Type B pancreatic cell (in vitro differentiated cells): Measurements from ENCODE around the gene LRIG1. TPM values are rescaled to one million over a fixed set of nuclear protein-coding genes. Genes with fewer than 3 reads are reported as not detected.

ENCODE experiments used
- DNase-seq: peaks from one replicate; pipeline ENCODE4 v3.0.0; 2021; ENCODE audit warnings: mixed read lengths; ENCODE audit not compliant: unreplicated experiment; ENCODE audit errors: extremely low spot score
- H3K27ac Mint-ChIP-seq: 2 replicates; pipeline ENCODE4 v1.8.0; 2021; ENCODE audit warnings: mild to moderate bottlenecking, mixed read lengths
- H3K27me3 Mint-ChIP-seq: 2 replicates; pipeline ENCODE4 v1.8.0; 2021; ENCODE audit warnings: mixed read lengths
- H3K36me3 Mint-ChIP-seq: 2 replicates; pipeline ENCODE4 v1.8.0; 2021; ENCODE audit warnings: mixed read lengths
- H3K4me1 Mint-ChIP-seq: one replicate; pipeline ENCODE4 v1.8.0; 2021; ENCODE audit warnings: mixed read lengths; ENCODE audit not compliant: unreplicated experiment
- H3K4me3 Mint-ChIP-seq: 2 replicates; pipeline ENCODE4 v1.8.0; 2021; ENCODE audit warnings: mild to moderate bottlenecking, mixed read lengths
- H3K9me3 Mint-ChIP-seq: 2 replicates; pipeline ENCODE4 v1.8.0; 2021; ENCODE audit warnings: mixed read lengths
- total RNA-seq: library from RNA; stranded (reverse); gene quantifications from 2 replicates; pipeline ENCODE4 v1.2.1, GENCODE V29; 2021; ENCODE audit warnings: low replicate concordance
- TF ChIP-seq, protein P1 (sequence below): fragments of 200-600 bp; sonication (generic); conservative IDR thresholded peaks from 2 replicates; pipeline ENCODE4 v1.5.0; 2021; ENCODE audit warnings: antibody characterized with exemption, mild to moderate bottlenecking

The LRIG1 gene
- total RNA-seq, 1 donor from 2014 or later: 28.9 TPM

DNA sequence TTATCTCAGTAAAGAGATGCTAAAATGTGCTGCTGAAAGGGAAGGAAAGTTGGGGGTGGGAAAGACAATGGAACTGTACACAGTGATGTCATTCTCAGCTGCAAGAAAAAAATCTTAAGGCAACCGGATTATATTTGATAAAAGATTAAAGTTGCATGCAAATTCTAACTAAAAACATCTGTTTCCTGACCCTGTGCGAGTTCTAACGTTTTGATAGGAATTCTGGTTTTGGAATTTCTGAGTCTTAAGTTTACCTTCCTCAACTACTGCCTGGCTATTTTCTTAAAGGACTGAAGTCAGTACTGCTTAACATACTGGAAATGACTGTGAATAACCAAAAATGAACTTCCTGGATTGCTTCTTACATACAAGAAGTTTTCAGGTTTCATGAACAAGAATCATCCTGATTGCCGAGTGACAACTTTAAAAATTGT, 164.5 kb downstream of the LRIG1 start:
- H3K36me3 Mint-ChIP-seq: no peaks in the 10 kb centered on the region
- no peak overlapping the region for H3K27ac Mint-ChIP-seq
- no peak overlapping the region for H3K4me3 Mint-ChIP-seq
- TF ChIP-seq, protein P1, sequence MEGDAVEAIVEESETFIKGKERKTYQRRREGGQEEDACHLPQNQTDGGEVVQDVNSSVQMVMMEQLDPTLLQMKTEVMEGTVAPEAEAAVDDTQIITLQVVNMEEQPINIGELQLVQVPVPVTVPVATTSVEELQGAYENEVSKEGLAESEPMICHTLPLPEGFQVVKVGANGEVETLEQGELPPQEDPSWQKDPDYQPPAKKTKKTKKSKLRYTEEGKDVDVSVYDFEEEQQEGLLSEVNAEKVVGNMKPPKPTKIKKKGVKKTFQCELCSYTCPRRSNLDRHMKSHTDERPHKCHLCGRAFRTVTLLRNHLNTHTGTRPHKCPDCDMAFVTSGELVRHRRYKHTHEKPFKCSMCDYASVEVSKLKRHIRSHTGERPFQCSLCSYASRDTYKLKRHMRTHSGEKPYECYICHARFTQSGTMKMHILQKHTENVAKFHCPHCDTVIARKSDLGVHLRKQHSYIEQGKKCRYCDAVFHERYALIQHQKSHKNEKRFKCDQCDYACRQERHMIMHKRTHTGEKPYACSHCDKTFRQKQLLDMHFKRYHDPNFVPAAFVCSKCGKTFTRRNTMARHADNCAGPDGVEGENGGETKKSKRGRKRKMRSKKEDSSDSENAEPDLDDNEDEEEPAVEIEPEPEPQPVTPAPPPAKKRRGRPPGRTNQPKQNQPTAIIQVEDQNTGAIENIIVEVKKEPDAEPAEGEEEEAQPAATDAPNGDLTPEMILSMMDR: no peak
- peaks cover 10% of the 10 kb centered on the region for H3K9me3 Mint-ChIP-seq
- peaks cover 11% of the 10 kb centered on the region for H3K4me1 Mint-ChIP-seq
- no peaks in the 10 kb centered on the region for H3K27me3 Mint-ChIP-seq
- DNase-seq: no peak

DNA sequence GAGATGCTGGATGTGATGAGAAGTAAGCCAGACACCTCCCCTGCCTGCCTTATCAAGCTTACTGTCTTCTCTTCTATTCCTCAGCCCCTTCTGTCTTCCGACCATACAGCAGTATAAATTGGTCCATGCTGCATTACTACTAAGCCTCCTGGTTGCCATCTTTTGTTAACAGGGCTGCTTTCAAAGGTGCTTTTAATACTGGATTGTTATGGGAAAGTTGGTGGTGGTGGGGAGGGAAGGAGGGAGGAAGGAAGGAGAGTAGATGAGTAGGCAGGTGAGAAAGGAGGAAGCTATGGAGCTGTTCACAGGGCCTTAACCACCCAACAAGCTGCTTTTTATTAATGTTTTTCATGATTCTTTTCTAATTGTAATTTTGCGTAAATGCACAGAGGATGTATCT, 165.2 kb downstream of the LRIG1 start:
- Mint-ChIP-seq H3K4me1 (peaks cover 11% of the 10 kb centered on the region), H3K4me3 (no peak overlapping the region)

More for the DNA sequence above, 165.2 kb downstream of the LRIG1 start:
- TF ChIP-seq, protein P1: no peak
- DNase-seq: no peak
- Mint-ChIP-seq H3K27ac (no peak overlapping the region), H3K27me3 (no peaks in the 10 kb centered on the region), H3K9me3 (peaks cover 10% of the 10 kb centered on the region), H3K36me3 (no peaks in the 10 kb centered on the region)
